HG03571 (cell line): Measurements from ENCODE around the gene DDIT3.
"Not testable (repeated sequence)": the region's sequence is repeated elsewhere in the genome, so short reads cannot be mapped to it uniquely, and the experiment has no call there.

ENCODE experiments used
- ATAC-seq: cut with Tn5 transposase; IDR thresholded peaks from one replicate; pipeline ENCODE4 v1.9.1; 2021; ENCODE audit not compliant: unreplicated experiment

The DDIT3 gene

GRCh38 chr12:57520053-57520818, at the start of gene DDIT3:
TSS of gene DDIT3 (minus strand) at chr12:57520514. CDS start at chr12:57517406, 3,108 bp downstream.
- peak; percentile 59 for ATAC-seq

GRCh38 chr12:57569858-57570257, 49.5 kb upstream of the DDIT3 start:
- ATAC-seq: no peak

GRCh38 chr12:57568838-57569237, 48.5 kb upstream of the DDIT3 start:
- ATAC-seq: no peak

- ATAC-seq: no peak
These were observed 43.9 kb upstream of the DDIT3 start for GRCh38 chr12:57564178-57564740.

- ATAC-seq: no peak
These were observed 43.0 kb upstream of the DDIT3 start for GRCh38 chr12:57563358-57563757.

- ATAC-seq: not testable (repeated sequence)
These were observed 40.8 kb upstream of the DDIT3 start for GRCh38 chr12:57561117-57561516.

GRCh38 chr12:57560516-57560915, 40.2 kb upstream of the DDIT3 start:
- no peak for ATAC-seq

GRCh38 chr12:57558864-57559263, 38.5 kb upstream of the DDIT3 start:
- no peak for ATAC-seq

- no peak for ATAC-seq
These were observed 34.6 kb upstream of the DDIT3 start for GRCh38 chr12:57554897-57555296.

GRCh38 chr12:57554453-57554852, 34.1 kb upstream of the DDIT3 start:
- ATAC-seq: no peak

GRCh38 chr12:57553343-57554202, 33.3 kb upstream of the DDIT3 start:
- no peak for ATAC-seq

- ATAC-seq: no peak
These were observed 32.6 kb upstream of the DDIT3 start for GRCh38 chr12:57552835-57553313.

GRCh38 chr12:57552306-57552651, 32.0 kb upstream of the DDIT3 start:
- no peak for ATAC-seq

- no peak for ATAC-seq
These were observed 31.5 kb upstream of the DDIT3 start for GRCh38 chr12:57551637-57552305.

- ATAC-seq: no peak
These were observed 30.6 kb upstream of the DDIT3 start for GRCh38 chr12:57550641-57551549.

GRCh38 chr12:57549909-57550640, 29.8 kb upstream of the DDIT3 start, which contains the start of gene KIF5A:
TSS of gene KIF5A (plus strand) at chr12:57550044. CDS start at chr12:57550272, 228 bp downstream.
- no peak for ATAC-seq

GRCh38 chr12:57549203-57549908, 29.0 kb upstream of the DDIT3 start:
- ATAC-seq: no peak

GRCh38 chr12:57548488-57548887, 28.2 kb upstream of the DDIT3 start:
- ATAC-seq: no peak

- no peak for ATAC-seq
These were observed 27.6 kb upstream of the DDIT3 start for GRCh38 chr12:57548013-57548315.
